HEK293 (cell line): Measurements from ENCODE around the gene ZFAND2B.

Experiments used
- ATF2 ChIP-seq: fragments of 450-650 bp; formaldehyde crosslinking; IDR thresholded peaks from 2 replicates; pipeline ENCODE4 v1.5.1; 2016; ENCODE audit warnings: missing biosample characterization, missing genetic modification characterization, low read depth
- GLI4 ChIP-seq: fragments of 450-650 bp; formaldehyde crosslinking; IDR thresholded peaks from 2 replicates; pipeline ENCODE4 v1.5.1; 2016; ENCODE audit warnings: missing biosample characterization, missing genetic modification characterization
- GLIS2 ChIP-seq: fragments of 450-650 bp; formaldehyde crosslinking; IDR thresholded peaks from 2 replicates; pipeline ENCODE4 v1.5.1; 2016; ENCODE audit warnings: missing biosample characterization, missing genetic modification characterization
- HIC1 ChIP-seq: fragments of 450-650 bp; formaldehyde crosslinking; IDR thresholded peaks from 2 replicates; pipeline ENCODE4 v1.5.1; 2016; ENCODE audit warnings: missing biosample characterization, missing genetic modification characterization
- KLF8 ChIP-seq: fragments of 450-650 bp; formaldehyde crosslinking; IDR thresholded peaks from 2 replicates; pipeline ENCODE4 v1.5.1; 2016; ENCODE audit warnings: missing biosample characterization, missing genetic modification characterization
- ZBTB17 ChIP-seq: fragments of 450-650 bp; formaldehyde crosslinking; IDR thresholded peaks from 2 replicates; pipeline ENCODE4 v1.5.1; 2016; ENCODE audit warnings: missing biosample characterization, missing genetic modification characterization
- ZBTB6 ChIP-seq: fragments of 450-650 bp; formaldehyde crosslinking; IDR thresholded peaks from 2 replicates; pipeline ENCODE4 v1.5.1; 2017; ENCODE audit warnings: missing biosample characterization, missing genetic modification characterization
- ZBTB8A ChIP-seq: fragments of 450-650 bp; formaldehyde crosslinking; IDR thresholded peaks from 2 replicates; pipeline ENCODE4 v1.5.1; 2016; ENCODE audit warnings: missing biosample characterization, missing genetic modification characterization
- ZNF169 ChIP-seq: fragments of 450-650 bp; formaldehyde crosslinking; IDR thresholded peaks from 2 replicates; pipeline ENCODE4 v1.5.1; 2016; ENCODE audit warnings: missing biosample characterization, missing genetic modification characterization
- ZNF24 ChIP-seq: fragments of 450-650 bp; formaldehyde crosslinking; IDR thresholded peaks from 2 replicates; pipeline ENCODE4 v1.5.1; 2016; ENCODE audit warnings: missing biosample characterization, missing genetic modification characterization
- ZNF335 ChIP-seq: fragments of 450-650 bp; formaldehyde crosslinking; conservative IDR thresholded peaks from 2 replicates; pipeline ENCODE4 v1.5.1; 2016; ENCODE audit warnings: missing biosample characterization, missing genetic modification characterization
- ZNF391 ChIP-seq: fragments of 450-650 bp; formaldehyde crosslinking; IDR thresholded peaks from 2 replicates; pipeline ENCODE4 v1.5.1; 2016; ENCODE audit warnings: low read depth, missing biosample characterization, missing genetic modification characterization, borderline replicate concordance
- ZNF423 ChIP-seq: fragments of 450-650 bp; formaldehyde crosslinking; IDR thresholded peaks from 2 replicates; pipeline ENCODE4 v1.5.1; 2016; ENCODE audit warnings: missing biosample characterization, missing genetic modification characterization
- ZNF48 ChIP-seq: fragments of 450-650 bp; formaldehyde crosslinking; IDR thresholded peaks from 2 replicates; pipeline ENCODE4 v1.5.1; 2016; ENCODE audit warnings: missing biosample characterization, missing genetic modification characterization
- ZNF501 ChIP-seq: fragments of 450-650 bp; formaldehyde crosslinking; IDR thresholded peaks from 2 replicates; pipeline ENCODE4 v1.5.1; 2016; ENCODE audit warnings: missing biosample characterization, missing genetic modification characterization
- ZNF561 ChIP-seq: fragments of 450-650 bp; IDR thresholded peaks from 2 replicates; pipeline ENCODE4 v1.5.1; 2018; ENCODE audit warnings: missing biosample characterization, missing genetic modification characterization, borderline replicate concordance
- ZNF629 ChIP-seq: fragments of 450-650 bp; formaldehyde crosslinking; IDR thresholded peaks from 2 replicates; pipeline ENCODE4 v1.5.1; 2017; ENCODE audit warnings: missing biosample characterization, missing genetic modification characterization
- ZNF660 ChIP-seq: fragments of 450-650 bp; IDR thresholded peaks from 2 replicates; pipeline ENCODE4 v1.5.1; 2018; ENCODE audit warnings: missing biosample characterization, mild to moderate bottlenecking, missing genetic modification characterization
- ZNF843 ChIP-seq: fragments of 450-650 bp; formaldehyde crosslinking; IDR thresholded peaks from 2 replicates; pipeline ENCODE4 v1.5.1; 2016; ENCODE audit warnings: missing biosample characterization, missing genetic modification characterization
- ZSCAN30 ChIP-seq: fragments of 450-650 bp; IDR thresholded peaks from 2 replicates; pipeline ENCODE4 v1.5.1; 2018; ENCODE audit warnings: missing biosample characterization, mild to moderate bottlenecking, missing genetic modification characterization, moderate library complexity
- TF ChIP-seq, protein P1 (sequence below): fragments of 450-650 bp; formaldehyde crosslinking; optimal IDR thresholded peaks from 2 replicates; pipeline ENCODE3; 2016; ENCODE audit warnings: missing biosample characterization, mild to moderate bottlenecking, missing genetic modification characterization
- TF ChIP-seq, protein P2 (sequence below): fragments of 450-650 bp; formaldehyde crosslinking; IDR thresholded peaks from 2 replicates; pipeline ENCODE4 v1.5.1; 2016; ENCODE audit warnings: missing biosample characterization, missing genetic modification characterization

Gene ZFAND2B

DNA sequence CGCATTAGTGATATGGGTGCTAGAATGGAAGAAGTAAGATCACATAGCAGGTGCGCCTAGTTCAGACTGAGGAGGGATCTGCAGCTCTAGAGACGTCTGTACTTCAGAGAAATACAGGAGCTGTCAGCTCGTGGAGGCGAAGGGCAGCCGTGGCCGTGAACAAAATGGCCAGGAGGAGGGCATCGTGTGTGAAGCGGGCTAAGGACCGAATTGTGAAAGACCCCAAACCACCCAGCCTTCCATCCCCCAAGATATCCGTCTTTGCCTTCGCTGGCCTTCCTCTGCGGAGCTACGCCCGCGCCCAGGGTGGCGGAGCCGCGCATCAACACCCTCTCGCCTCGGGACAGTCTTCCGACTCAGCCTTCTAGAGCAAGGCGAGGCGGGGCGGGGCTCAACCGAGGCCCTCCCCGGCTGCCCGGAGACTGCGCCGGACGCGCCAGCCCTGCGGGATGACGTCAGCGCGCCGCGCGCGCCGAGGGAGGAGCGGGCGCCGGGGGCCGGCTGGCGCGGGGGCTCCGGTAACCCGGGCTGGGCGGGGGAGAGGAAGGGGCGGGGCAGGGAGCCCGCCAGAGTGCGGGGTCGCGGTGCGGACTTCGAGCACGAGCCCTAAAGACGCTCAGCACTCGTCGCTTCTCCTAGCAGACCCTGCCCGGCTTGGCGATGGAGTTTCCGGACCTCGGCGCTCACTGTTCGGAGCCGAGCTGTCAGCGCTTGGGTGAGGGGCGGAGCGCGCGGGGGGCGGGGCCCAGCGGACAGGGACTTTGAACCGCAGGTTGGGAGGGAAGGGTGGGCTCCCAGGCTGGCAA is at the start of gene ZFAND2B (continued):
- TF ChIP-seq HIC1 (tag by site-specific recombination): peak; percentile 21; the same call in 1 of the 2 replicates
- peak; percentile 78 for TF ChIP-seq KLF8 (tag by site-specific recombination)
- 0 out of 2 replicates have a peak, but pooled peaks have one; percentile 70 for TF ChIP-seq ZNF561 (tag by site-specific recombination)
- TF ChIP-seq ZNF501 (tag by site-specific recombination): 0 out of 2 replicates have a peak, but pooled peaks have one; percentile 47
- TF ChIP-seq ZNF169 (tag by site-specific recombination): no peak
- TF ChIP-seq ZNF660 (tag by site-specific recombination): peak; percentile 48
- TF ChIP-seq ZNF391: peak; percentile 33; the same call in 1 of the 2 replicates
- TF ChIP-seq ZNF24 (tag by site-specific recombination): no peak
- TF ChIP-seq ATF2 (tag by site-specific recombination): peak; percentile 78
- TF ChIP-seq, protein P1, sequence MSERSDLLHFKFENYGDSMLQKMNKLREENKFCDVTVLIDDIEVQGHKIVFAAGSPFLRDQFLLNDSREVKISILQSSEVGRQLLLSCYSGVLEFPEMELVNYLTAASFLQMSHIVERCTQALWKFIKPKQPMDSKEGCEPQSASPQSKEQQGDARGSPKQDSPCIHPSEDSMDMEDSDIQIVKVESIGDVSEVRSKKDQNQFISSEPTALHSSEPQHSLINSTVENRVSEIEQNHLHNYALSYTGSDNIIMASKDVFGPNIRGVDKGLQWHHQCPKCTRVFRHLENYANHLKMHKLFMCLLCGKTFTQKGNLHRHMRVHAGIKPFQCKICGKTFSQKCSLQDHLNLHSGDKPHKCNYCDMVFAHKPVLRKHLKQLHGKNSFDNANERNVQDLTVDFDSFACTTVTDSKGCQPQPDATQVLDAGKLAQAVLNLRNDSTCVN (tag by site-specific recombination): peak; percentile 85
- peak; percentile 65; the same call in 1 of the 2 replicates for TF ChIP-seq GLIS2 (tag by site-specific recombination)
- TF ChIP-seq ZNF335 (tag by site-specific recombination): peak; percentile 50
- peak; percentile 61 for TF ChIP-seq ZBTB17 (tag by site-specific recombination)
- peak; percentile 21; the same call in 1 of the 2 replicates for TF ChIP-seq ZSCAN30 (tag by site-specific recombination)
- TF ChIP-seq, protein P2, sequence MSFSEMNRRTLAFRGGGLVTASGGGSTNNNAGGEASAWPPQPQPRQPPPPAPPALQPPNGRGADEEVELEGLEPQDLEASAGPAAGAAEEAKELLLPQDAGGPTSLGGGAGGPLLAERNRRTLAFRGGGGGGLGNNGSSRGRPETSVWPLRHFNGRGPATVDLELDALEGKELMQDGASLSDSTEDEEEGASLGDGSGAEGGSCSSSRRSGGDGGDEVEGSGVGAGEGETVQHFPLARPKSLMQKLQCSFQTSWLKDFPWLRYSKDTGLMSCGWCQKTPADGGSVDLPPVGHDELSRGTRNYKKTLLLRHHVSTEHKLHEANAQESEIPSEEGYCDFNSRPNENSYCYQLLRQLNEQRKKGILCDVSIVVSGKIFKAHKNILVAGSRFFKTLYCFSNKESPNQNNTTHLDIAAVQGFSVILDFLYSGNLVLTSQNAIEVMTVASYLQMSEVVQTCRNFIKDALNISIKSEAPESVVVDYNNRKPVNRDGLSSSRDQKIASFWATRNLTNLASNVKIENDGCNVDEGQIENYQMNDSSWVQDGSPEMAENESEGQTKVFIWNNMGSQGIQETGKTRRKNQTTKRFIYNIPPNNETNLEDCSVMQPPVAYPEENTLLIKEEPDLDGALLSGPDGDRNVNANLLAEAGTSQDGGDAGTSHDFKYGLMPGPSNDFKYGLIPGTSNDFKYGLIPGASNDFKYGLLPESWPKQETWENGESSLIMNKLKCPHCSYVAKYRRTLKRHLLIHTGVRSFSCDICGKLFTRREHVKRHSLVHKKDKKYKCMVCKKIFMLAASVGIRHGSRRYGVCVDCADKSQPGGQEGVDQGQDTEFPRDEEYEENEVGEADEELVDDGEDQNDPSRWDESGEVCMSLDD (tag by site-specific recombination): no peak
- TF ChIP-seq ZBTB8A (tag by site-specific recombination): peak; percentile 88
- peak; percentile 67; the same call in 1 of the 2 replicates for TF ChIP-seq ZBTB6
- no peak for TF ChIP-seq ZNF48
- TF ChIP-seq ZNF629 (tag by site-specific recombination): peak; percentile 47; the same call in 1 of the 2 replicates
- TF ChIP-seq GLI4: no peak
- TF ChIP-seq ZNF423 (tag by site-specific recombination): no peak
- TF ChIP-seq ZNF843 (tag by site-specific recombination): no peak
